Measurements from ENCODE around the gene GZMH.
"Not testable (repeated sequence)": the region's sequence is repeated elsewhere in the genome, so short reads cannot be mapped to it uniquely, and the experiment has no call there.

The GZMH gene

DNA sequence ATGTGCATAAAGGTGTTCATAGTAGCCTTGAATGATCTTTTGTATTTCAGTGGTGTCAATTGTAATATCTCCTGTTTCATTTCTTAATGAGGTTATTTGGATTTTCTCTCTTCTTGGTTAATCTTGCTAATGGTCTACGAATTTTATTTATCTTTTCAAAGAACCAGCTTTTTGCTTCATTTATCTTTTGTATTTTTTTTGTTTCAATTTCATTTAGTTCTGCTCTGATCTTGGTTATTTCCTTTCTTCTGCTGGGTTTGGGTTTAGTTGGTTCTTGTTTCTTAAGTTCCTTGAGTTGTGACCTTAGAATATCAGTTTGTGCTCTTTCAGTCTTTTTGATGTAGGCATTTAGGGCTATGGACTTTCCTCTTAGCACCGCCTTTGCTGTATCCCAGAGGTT, 18.5 kb downstream of the GZMH start:
- not testable (repeated sequence) for DNase-seq

DNA sequence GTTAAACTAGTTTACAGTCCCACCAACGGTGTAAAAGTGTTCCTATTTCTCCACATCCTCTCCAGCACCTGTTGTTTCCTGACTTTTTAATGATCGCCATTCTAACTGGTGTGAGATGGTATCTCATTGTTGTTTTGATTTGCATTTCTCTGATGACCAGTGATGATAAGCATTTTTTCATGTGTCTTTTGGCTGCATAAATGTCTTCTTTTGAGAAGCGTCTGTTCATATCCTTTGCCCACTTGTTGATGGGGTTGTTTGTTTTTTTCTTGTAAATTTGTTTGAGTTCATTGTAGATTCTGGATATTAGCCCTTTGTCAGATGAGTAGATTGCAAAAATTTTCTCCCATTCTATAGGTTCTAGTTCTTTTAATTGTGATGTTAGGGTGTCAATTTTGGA, 25.1 kb downstream of the GZMH start:
- not testable (repeated sequence) for DNase-seq

DNA sequence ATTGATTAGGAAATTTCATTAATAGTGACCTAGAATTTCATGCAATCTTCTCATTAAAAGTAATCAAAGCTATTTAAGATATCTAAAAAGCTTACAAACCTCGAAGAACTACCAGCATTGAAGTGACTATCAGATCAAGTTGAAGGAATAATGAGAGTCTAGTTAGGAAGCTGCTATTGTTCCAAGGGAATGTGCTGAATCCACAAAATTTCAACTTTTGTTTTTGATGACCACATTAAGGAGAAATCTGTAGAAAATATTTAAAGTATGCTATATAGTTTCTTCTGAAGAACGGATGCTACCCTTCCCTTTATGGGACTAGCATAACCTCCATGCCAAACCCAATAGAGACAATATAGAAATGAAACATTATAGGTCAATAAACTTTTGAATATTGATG, 30.9 kb downstream of the GZMH start:
- DNase-seq: no peak

DNA sequence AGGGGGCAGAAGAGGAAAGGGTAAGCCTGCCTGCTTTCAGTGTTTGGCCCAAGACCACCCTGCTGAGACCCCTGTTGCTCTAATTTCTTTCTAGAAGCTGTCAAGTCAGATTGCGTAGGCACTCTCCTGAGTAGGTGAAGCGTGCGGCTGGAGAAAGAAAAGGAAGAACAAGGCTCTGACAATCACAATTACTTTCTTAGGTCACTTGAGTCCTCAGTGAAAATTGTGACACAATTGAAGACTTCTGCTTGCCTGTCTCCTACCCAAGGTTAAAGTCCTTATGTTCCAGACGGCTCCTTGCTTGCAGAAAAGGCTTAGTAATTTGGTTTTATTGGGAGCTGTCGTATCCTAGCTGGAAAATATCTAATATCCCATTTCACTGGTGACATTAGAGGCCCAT, 32.7 kb downstream of the GZMH start:
- DNase-seq: no peak

DNA sequence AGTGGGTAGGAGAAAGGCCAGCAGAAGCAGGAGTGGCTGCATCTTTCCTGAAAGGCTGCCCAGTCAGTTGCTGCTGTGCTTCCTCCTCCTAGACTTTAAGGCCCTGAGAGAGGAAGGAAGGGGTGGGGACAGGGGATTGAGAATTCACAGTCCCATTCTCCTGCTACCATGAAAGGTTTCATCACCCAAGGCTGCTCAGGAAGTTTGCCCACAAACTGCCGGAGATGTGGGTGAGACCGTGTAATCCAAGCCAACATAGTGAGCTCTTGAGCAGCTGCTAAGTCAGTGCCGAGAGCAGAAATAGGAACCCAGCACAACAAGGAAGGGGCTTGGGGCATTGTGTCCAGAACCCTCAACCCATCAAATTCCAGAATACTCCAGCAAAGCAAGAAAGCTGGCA, 33.3 kb downstream of the GZMH start, which contains the start of gene CTSG:
Gene CTSG (minus strand): TSS at position 69 of the 400 bp plus-strand sequence. CDS start 27 bp downstream, at position 42.
- DNase-seq: no peak

DNA sequence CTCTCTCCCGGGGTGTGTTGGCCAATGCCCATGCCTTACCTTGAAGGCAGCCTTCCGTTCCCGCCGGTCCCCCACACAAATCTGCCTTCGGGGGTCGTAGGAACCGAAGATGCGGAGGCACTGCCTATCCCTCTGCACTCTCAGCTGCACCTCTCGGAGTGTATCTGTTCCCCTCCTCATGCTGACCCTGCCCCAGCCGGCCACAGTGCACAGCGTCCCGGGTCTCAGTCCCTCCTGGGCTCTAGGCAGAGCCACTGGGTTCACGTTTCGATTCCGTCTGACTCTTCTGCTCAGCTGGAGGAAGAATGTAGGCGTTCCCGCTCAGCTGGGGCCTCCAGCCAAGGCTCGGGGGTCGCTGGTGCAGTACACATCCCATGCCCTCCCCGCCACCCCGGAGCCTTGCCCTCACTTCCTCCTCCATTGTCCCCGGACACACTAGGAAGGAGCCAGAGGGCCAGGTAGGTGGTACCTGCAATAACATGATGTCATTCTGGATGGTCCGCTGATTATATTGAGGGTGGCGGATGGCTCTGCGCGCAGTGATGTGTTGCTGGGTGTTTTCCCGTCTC, 35.2 kb downstream of the GZMH start:
- DNase-seq: no peak

DNA sequence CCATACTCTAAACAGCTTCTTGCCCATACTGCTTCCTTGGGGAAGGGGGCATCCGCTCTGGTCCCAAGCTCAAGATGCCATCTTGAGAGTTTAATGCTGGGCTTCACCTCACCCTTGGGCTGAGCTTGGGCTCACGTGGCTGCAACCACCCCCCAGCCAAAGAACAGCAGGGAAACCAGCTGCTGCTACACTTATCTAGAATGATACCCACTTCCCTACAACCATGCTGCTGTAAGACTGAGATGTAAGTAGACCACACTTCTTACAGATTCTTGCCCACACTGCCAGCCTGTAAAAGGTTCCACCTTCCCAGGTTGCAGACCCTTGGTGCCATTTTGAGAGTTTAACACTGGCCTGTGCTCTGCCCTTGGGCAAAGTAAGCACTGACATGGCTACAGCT, 43.2 kb downstream of the GZMH start:
- DNase-seq: no peak

DNA sequence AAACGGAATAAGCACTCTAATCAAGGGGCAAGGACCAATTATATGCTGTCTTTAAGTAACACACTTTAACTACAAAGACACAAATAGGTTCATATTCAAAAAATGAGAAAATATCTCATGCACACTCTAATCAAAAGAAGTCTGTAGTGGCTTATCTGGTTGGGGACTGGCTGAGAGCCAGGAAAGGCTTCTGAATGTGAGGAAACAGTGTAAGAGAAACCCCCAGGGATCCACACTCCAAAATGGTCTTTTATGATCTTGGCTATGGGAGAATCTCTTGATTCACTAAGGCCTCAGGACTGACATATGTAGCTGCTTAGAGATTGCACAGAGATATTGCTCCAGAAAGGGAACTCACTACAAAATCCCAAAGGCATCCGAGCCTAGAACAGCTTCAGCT, 43.7 kb downstream of the GZMH start:
- DNase-seq: no peak

DNA sequence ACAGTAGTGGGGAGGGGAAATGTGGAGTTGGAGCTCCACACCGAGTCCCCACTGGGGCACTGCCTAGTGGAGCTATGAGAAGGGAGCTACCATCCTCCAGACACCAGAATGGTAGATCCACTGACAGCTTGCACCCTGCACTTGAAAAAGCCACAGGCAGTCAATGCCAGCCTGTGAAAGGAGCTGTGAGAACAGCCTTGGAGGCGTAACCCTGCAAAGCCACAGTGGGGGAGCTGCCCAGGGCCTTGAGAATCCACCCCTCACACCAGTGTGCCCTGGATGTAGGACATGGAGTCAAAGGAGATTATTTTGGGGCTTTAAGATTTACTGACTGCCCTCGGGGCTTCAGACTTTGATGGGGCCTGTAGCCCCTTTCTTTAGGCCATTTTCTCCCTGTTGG, 46.0 kb downstream of the GZMH start:
- no peak for DNase-seq

DNA sequence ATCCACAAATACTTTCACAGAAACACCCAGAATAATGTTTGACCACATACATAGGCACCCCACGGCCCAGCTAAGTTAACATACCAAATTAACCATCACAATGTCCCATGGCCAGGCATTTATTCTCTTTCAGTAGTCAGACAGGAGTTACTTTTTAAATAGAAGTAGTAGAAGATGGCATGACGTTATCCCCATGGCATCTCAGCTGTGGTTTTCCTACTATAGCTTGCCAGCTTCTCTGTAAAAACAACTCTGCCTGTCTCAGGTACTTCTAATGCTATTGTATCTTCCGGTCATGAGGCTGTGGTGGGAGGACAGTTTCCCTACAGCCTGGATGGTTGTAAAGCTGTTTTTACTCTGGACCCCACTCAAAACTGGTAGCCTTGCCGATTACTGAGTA, 52.7 kb downstream of the GZMH start:
- no peak for DNase-seq
